Suprapubic skin (tissue), 3 donors: ENCODE data around the gene MYL4.
"Not testable (repeated sequence)": the region's sequence is repeated elsewhere in the genome, so short reads cannot be mapped to it uniquely, and the experiment has no call there.

Experiments
- CTCF ChIP-seq, 2 donors: fragments of 200-600 bp in 1 of 2; fragments of 450-650 bp in 1 of 2; sonication (generic) in 1 of 2; IDR thresholded peaks; one replicate each; pipeline ENCODE4 v1.5.1; 2016 to 2019; ENCODE audit warnings: antibody characterized with exemption in 2 of 2, mild to moderate bottlenecking in 1 of 2, moderate library complexity in 1 of 2
- EP300 ChIP-seq: sonication (generic); formaldehyde crosslinking; IDR thresholded peaks from one replicate; pipeline ENCODE4 v1.6.1; 2017; ENCODE audit warnings: antibody characterized with exemption
- POLR2A ChIP-seq, 2 donors: fragments of 450-650 bp; IDR thresholded peaks; one replicate each; pipeline ENCODE4 v1.6.1; 2017; ENCODE audit warnings: antibody characterized with exemption in 2 of 2, mild to moderate bottlenecking in 2 of 2, moderate library complexity in 2 of 2

- TF ChIP-seq EP300; POLR2A (IDR thresholded peaks at IDR 0.05); CTCF (IDR thresholded peaks at IDR 0.05): not testable (repeated sequence)
Measured at GRCh38 chr17:47217279-47217678, 8.1 kb downstream of the MYL4 start.
